Measurements from ENCODE around the gene USP47. TPM values are rescaled to one million over a fixed set of nuclear protein-coding genes. Genes with fewer than 3 reads are reported as not detected.

The USP47 gene
- total RNA-seq, 4 donors from 2014 or later = 50.3 to 83.0 (median 69.6) TPM

DNA sequence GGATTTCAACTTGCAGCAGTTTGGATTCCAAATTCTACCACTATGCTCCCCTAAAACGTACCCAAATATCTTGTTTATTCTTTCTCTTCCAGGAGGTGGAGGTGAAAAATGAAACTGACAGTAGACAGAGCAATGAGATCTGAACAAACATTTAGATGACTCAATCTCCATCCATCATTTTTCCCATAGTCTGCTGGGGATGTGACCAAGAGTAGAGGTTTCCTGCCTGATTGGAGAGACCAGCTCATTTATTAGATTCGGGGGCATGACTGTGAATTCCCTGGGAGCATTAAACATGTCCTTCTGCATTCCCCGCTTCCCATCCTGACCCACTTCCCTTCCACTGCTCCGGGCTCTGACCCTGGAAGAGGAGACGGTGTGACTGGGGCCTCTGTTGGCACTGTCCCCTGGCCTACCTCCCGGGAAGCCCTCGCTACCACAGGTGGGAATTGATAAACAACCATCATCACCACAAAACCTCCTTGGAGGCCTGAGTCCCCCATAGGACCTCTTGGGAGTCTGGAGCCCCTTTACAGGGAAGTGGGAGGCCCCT, 146.4 kb downstream of the USP47 start:
- intact Hi-C loops (cut with DNase I; ENCODE audit: low total_unique reads) = no loop called here
- H3K4me3 ChIP-seq (ENCODE audit: low read depth, poor library complexity, severe bottlenecking) = no peak overlapping the region
- TF ChIP-seq POLR2A (IDR thresholded peaks at IDR 0.05) = no peak
- TF ChIP-seq, protein P1, sequence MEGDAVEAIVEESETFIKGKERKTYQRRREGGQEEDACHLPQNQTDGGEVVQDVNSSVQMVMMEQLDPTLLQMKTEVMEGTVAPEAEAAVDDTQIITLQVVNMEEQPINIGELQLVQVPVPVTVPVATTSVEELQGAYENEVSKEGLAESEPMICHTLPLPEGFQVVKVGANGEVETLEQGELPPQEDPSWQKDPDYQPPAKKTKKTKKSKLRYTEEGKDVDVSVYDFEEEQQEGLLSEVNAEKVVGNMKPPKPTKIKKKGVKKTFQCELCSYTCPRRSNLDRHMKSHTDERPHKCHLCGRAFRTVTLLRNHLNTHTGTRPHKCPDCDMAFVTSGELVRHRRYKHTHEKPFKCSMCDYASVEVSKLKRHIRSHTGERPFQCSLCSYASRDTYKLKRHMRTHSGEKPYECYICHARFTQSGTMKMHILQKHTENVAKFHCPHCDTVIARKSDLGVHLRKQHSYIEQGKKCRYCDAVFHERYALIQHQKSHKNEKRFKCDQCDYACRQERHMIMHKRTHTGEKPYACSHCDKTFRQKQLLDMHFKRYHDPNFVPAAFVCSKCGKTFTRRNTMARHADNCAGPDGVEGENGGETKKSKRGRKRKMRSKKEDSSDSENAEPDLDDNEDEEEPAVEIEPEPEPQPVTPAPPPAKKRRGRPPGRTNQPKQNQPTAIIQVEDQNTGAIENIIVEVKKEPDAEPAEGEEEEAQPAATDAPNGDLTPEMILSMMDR (IDR thresholded peaks at IDR 0.05) = no peak
- DNase-seq (ENCODE audit: low spot score in 2 of 2) = peak in 1 of 2 donors; percentile 80
- WGBS, 2 donors = 79 to 80% methylated on average over 7 of the region's 7 CpGs

DNA sequence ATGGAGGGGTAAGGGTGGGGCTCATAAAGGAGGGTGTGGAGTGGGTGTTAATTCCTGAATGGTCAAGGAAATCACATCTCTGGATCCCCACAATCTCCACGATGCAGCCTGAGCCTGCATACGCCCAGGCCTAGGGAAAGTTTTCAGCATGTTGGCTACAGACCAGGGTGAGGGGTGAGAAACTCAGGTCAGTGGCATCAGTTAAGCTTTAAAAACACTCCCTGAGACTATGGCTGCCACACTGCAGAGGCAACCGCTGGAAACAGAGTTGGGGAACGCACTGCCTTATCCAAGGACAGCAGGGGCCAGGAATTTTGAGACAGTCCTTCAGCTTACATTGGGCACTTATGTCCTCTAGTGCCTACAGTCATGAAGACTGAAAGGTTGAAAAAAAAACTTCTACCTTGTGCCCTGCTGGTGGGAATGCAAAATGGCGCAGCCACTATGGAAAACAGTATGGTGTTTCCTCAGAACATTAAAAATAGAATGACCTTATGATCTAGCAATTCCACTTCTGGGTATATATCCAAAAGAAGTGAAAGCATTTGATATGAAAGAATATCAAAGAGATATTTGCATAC, 147.0 kb downstream of the USP47 start:
- intact Hi-C loops (cut with DNase I; ENCODE audit: low total_unique reads) = no loop called here
- H3K4me3 ChIP-seq (ENCODE audit: low read depth, poor library complexity, severe bottlenecking) = no peak overlapping the region
- DNase-seq (ENCODE audit: low spot score in 2 of 2) = no peak
- TF ChIP-seq, protein P1 (IDR thresholded peaks at IDR 0.05) = no peak
- no peak for TF ChIP-seq POLR2A (IDR thresholded peaks at IDR 0.05)
- 77 to 100% methylated on average over 4 to 5 of the region's 5 CpGs for WGBS, 2 donors

DNA sequence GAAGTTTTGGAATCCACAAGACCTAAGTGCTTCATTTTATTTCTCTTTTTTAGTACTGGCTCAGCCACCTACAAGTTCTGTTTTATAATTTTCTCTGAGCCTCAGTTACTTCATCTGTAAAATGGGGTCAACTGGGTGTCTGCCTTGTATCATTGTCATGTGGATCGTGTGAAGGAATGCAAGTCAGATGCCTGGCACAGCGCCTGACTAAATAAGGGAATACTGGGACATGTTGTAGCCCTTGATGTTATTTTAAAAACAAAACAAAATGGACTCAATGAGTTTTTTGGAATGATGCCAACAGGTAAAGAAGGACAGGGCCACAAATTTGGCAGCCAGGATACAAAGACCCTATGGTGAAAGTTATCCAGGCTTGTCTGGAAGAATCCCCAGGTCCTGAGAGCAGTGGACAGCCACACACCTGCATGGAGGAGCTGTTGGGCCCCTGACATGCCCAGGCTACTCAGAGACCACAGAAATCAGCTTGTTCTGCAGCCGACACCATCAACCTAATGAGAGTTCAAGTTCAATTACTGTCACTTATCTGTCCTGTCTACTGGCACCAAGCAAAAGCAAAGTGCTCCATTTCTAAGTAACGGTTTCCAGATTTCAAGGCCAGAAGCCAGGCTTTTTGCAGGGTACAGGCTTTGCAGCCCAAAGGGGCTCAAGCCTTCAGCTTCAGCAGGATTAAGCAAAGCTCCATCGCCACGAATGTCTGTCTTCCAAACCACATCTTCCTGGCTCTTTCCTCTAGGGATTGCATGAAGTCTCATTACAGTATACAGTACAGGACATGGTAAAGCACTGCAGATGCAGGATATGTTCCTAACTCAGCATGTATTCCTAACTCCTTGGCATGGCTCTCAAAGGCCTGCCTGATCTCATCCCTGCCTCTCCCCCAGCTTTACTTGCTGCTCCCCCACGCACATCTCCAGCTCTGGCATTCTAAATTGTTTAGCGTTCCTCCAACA, 148.3 kb downstream of the USP47 start:
- no peak for TF ChIP-seq POLR2A (IDR thresholded peaks at IDR 0.05)
- TF ChIP-seq, protein P1 (IDR thresholded peaks at IDR 0.05) = no peak
- intact Hi-C loops (cut with DNase I; ENCODE audit: low total_unique reads) = no loop called here
- H3K4me3 ChIP-seq (ENCODE audit: low read depth, poor library complexity, severe bottlenecking) = no peak overlapping the region
- 56 to 61% methylated on average over 8 of the region's 8 CpGs for WGBS, 2 donors
- peak in 1 of 2 donors; percentile 60 for DNase-seq (ENCODE audit: low spot score in 2 of 2)

DNA sequence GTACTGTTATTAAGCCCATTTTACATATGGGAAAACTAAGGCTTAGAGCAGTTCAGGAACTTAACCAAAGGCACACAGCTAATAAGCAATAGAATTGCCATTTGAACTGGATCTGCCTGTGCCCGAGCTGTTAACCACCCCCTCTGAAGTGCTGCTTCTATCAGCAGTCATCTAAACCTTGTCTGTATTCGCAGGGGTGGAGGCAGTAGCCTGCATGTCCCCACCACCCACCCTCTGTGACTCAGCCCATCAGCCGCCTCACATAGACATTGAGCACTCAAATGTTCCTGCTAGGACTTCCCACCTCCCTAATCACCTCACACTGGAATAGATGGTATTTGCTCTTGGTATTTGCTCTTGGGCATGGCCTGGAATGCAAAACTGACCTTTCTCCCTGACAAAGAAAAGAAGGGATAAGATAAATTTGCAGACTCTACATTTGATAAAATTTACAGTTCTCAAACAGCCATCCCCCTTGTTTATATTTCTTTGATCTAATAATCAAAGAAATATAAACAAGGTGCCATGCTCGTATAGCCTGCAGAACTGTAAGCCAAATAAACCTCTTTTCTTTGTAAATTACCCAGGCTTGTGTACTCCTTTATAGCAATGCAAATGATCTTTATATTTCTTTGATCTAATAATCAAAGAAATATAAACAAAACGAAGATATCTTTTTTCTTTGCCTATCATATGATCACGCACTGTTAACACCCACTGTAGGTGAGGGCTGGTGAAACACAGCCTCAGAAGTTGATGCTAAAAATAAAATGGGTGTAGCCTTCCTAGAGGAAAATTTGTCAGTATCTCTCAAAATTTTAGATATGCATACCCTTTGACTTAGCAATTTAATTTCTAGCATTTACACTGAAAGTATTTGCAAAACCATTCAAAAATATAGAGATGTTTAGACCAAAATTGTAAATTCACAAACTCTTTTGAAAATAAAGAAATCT, 150.8 kb downstream of the USP47 start:
- TF ChIP-seq POLR2A (IDR thresholded peaks at IDR 0.05) = no peak
- TF ChIP-seq, protein P1 (IDR thresholded peaks at IDR 0.05) = no peak
- DNase-seq (ENCODE audit: low spot score in 2 of 2) = peak in 1 of 2 donors; percentile 45

DNA sequence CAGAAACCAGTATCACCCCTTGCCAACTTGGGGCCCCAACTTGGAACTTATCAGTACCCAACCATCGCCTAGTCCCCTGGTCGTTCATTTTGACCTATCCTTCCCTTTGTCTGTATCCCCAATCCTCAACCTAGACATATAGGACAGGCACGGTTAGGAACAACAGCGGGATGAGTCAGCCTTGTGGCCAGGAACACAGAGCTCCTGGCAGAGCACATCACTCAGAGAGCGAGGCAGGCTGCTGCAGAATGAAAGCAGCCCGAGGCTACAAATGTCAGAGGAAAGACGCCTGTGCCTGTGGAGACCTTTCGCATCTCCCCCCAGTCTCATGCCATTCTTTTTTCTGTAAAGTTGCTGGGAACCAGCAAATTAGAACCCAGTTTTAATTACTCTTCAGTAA, 152.1 kb downstream of the USP47 start:
- DNase-seq (ENCODE audit: low spot score in 2 of 2) = peak in 1 of 2 donors; percentile 65

More for the DNA sequence above, 150.8 kb downstream of the USP47 start:
- intact Hi-C loops (cut with DNase I; ENCODE audit: low total_unique reads) = no loop called here
- H3K4me3 ChIP-seq (ENCODE audit: low read depth, poor library complexity, severe bottlenecking) = no peak overlapping the region
- WGBS, 2 donors = 61 to 64% methylated on average over 6 of the region's 6 CpGs

More for the DNA sequence above, 152.1 kb downstream of the USP47 start:
- TF ChIP-seq, protein P1 (IDR thresholded peaks at IDR 0.05) = no peak
- TF ChIP-seq POLR2A (IDR thresholded peaks at IDR 0.05) = no peak
- 19 to 36% methylated on average over 8 of the region's 8 CpGs for WGBS, 2 donors
- no peak overlapping the region for H3K4me3 ChIP-seq (ENCODE audit: low read depth, poor library complexity, severe bottlenecking)
- intact Hi-C loops (cut with DNase I; ENCODE audit: low total_unique reads) = no loop called here

All from lower leg skin (tissue), 4 donors.